K562 (cell line): Measurements from ENCODE around the gene KAZN. TPM values are rescaled to one million over a fixed set of nuclear protein-coding genes. Genes with fewer than 3 reads are reported as not detected.

Experiments used
- ETS2 ChIP-seq: IDR thresholded peaks from 2 replicates; pipeline ENCODE4 v1.6.1; 2016; ENCODE audit warnings: borderline replicate concordance, missing genetic modification characterization, mild to moderate bottlenecking, moderate library complexity, missing compliant biosample characterization; ENCODE audit not compliant: poor library complexity, severe bottlenecking
- FOXP1 ChIP-seq: sonication (generic); formaldehyde crosslinking; IDR thresholded peaks from 2 replicates; pipeline ENCODE4 v1.8.0; 2022; ENCODE audit warnings: mild to moderate bottlenecking, missing genetic modification reagents
- GTF2F1 ChIP-seq: IDR thresholded peaks from 2 replicates; pipeline ENCODE4 v1.6.1; 2011; ENCODE audit warnings: low read depth, low read length, improper control_type of control experiment
- HDAC1 ChIP-seq, 2 experiments: fragments of 450-650 bp; IDR thresholded peaks; 2 replicates each; pipeline ENCODE4 v1.6.1; 2016 to 2017; ENCODE audit warnings: inconsistent platforms in 1 of 2, mild to moderate bottlenecking in 1 of 2, moderate library complexity in 1 of 2
- IRF2 ChIP-seq: sonication (generic); formaldehyde crosslinking; IDR thresholded peaks from 2 replicates; pipeline ENCODE4 v1.8.1; 2022; ENCODE audit warnings: mild to moderate bottlenecking, missing genetic modification reagents
- KLF16 ChIP-seq: IDR thresholded peaks from 2 replicates; pipeline ENCODE4 v1.6.1; 2016; ENCODE audit warnings: antibody characterized with exemption
- MAFK ChIP-seq: IDR thresholded peaks from 2 replicates; pipeline ENCODE4 v1.6.1; 2011; ENCODE audit warnings: low read length, improper control_type of control experiment
- MITF ChIP-seq: IDR thresholded peaks from 2 replicates; pipeline ENCODE4 v1.6.1; 2014; ENCODE audit warnings: antibody characterized with exemption
- MTA2 ChIP-seq: fragments of 450-650 bp; IDR thresholded peaks from 2 replicates; pipeline ENCODE4 v1.6.1; 2016; ENCODE audit warnings: low read depth
- NCOA1 ChIP-seq: fragments of 450-650 bp; IDR thresholded peaks from 2 replicates; pipeline ENCODE4 v1.6.1; 2016; ENCODE audit warnings: low read depth
- NFRKB ChIP-seq: fragments of 450-650 bp; IDR thresholded peaks from 2 replicates; pipeline ENCODE4 v1.6.1; 2016; ENCODE audit warnings: low read depth
- NRF1 ChIP-seq, 2 experiments: fragments of 450-650 bp; IDR thresholded peaks in 1 of 2; conservative IDR thresholded peaks in 1 of 2; 2 replicates each; pipeline ENCODE4 v1.6.1; 2014; ENCODE audit warnings: mild to moderate bottlenecking in 2 of 2
- PHB ChIP-seq: fragments of 250-450 bp; sonication (Bioruptor Pico); IDR thresholded peaks from 2 replicates; pipeline ENCODE4 v1.5.0; 2021
- PHB2 ChIP-seq: fragments of 450-650 bp; IDR thresholded peaks from 2 replicates; pipeline ENCODE4 v1.6.1; 2017; ENCODE audit warnings: low read depth
- POLR3A ChIP-seq: IDR thresholded peaks from 2 replicates; pipeline ENCODE4 v1.6.1; 2011; ENCODE audit warnings: borderline replicate concordance, mild to moderate bottlenecking, moderate library complexity; ENCODE audit not compliant: insufficient read length, insufficient read depth; ENCODE audit errors: extremely low read depth
- PRPF4 ChIP-seq: fragments of 200-400 bp; formaldehyde crosslinking; IDR thresholded peaks from one replicate; pipeline ENCODE4 v1.6.1; 2017; ENCODE audit warnings: low read length, low read depth, mild to moderate bottlenecking; ENCODE audit not compliant: insufficient read depth, poor library complexity, severe bottlenecking
- SMARCB1 ChIP-seq: IDR thresholded peaks from 2 replicates; pipeline ENCODE4 v1.6.1; 2011; ENCODE audit warnings: improper control_type of control experiment, low read depth; ENCODE audit not compliant: insufficient read length
- TCF3 ChIP-seq: sonication (generic); formaldehyde crosslinking; IDR thresholded peaks from 2 replicates; pipeline ENCODE4 v1.4.0; 2020; ENCODE audit warnings: mild to moderate bottlenecking, missing genetic modification reagents
- TCF7L2 ChIP-seq: fragments of 150-350 bp; IDR thresholded peaks from 2 replicates; pipeline ENCODE4 v1.6.1; 2016; ENCODE audit warnings: low read depth, mild to moderate bottlenecking, low read length, moderate library complexity
- TOE1 ChIP-seq, 2 experiments: fragments of 450-650 bp in 1 of 2; sonication (generic) in 1 of 2; formaldehyde crosslinking in 1 of 2; IDR thresholded peaks; 2 replicates each; pipeline versions ENCODE4 v1.7.1 to v1.8.0; 2016 to 2022; ENCODE audit warnings: borderline replicate concordance in 2 of 2, mild to moderate bottlenecking in 2 of 2, antibody characterized with exemption in 1 of 2, inconsistent platforms in 1 of 2, low read depth in 1 of 2, missing genetic modification reagents in 1 of 2, moderate library complexity in 1 of 2
- ZNF143 ChIP-seq: sonication (generic); formaldehyde crosslinking; IDR thresholded peaks from 2 replicates; pipeline ENCODE4 v1.9.0; 2022; ENCODE audit warnings: mild to moderate bottlenecking, missing genetic modification reagents
- ZNF589 ChIP-seq: fragments of 200-800 bp; sonication (Bioruptor generic); IDR thresholded peaks from 2 replicates; pipeline ENCODE4 v1.6.1; 2016; ENCODE audit warnings: low read depth, missing genetic modification characterization, missing compliant biosample characterization
- polyA plus RNA-seq, 8 experiments: library from polyadenylated mRNA; depleted of rRNA in 4 of 8; stranded (reverse) in 5 of 8; unstranded in 3 of 8; fragments of >200 nt; fragmentation: Nextera tagmentation in 2 of 8; fragmentation: Illumina TruSeq in 1 of 8; extraction: Ambion mirVana in 2 of 8; extraction: Trizol in 1 of 8; gene quantifications; 2 replicates each; pipeline versions ENCODE4 v1.2.1 to v1.2.3, GENCODE V29; 2011 to 2014; ENCODE audit warnings: inconsistent platforms in 1 of 8, missing spikeins in 1 of 8
- total RNA-seq, 7 experiments: library from RNA; depleted of rRNA in 6 of 7; stranded (reverse); fragments of >200 nt in 6 of 7; fragmentation: Illumina TruSeq in 2 of 7; extraction: Trizol in 2 of 7; gene quantifications; 2 replicates each; pipeline versions ENCODE4 v1.2.1 to v1.2.3, GENCODE V29; 2011 to 2021; ENCODE audit warnings: low replicate concordance in 1 of 7
- TF ChIP-seq, protein P1 (sequence below), 3 experiments: IDR thresholded peaks in 2 of 3; conservative IDR thresholded peaks in 1 of 3; 2 replicates each; pipeline ENCODE4 v1.5.1; 2011 to 2012; ENCODE audit warnings: low read length in 3 of 3, mild to moderate bottlenecking in 3 of 3, control low read depth in 2 of 3, improper control_type of control experiment in 1 of 3, inconsistent platforms in 1 of 3, low read depth in 1 of 3, mixed read lengths in 1 of 3, moderate library complexity in 1 of 3; ENCODE audit not compliant: insufficient read depth in 2 of 3
- TF ChIP-seq, protein P2 (sequence below): fragments of 250-450 bp; sonication (Bioruptor Pico); IDR thresholded peaks from 2 replicates; pipeline ENCODE4 v1.9.0; 2021; ENCODE audit warnings: mild to moderate bottlenecking
- TF ChIP-seq, protein P3 (sequence below): sonication (generic); formaldehyde crosslinking; IDR thresholded peaks from 2 replicates; pipeline ENCODE4 v1.8.0; 2022; ENCODE audit warnings: missing genetic modification reagents, mild to moderate bottlenecking, borderline replicate concordance

Gene KAZN
- total and polyA plus RNA-seq, 9 of the 15 experiments (the other 6 are each of a cell fraction or from before 2014, with no cell fraction given) = 2.1 to 21.6 (median 5.4) TPM

DNA sequence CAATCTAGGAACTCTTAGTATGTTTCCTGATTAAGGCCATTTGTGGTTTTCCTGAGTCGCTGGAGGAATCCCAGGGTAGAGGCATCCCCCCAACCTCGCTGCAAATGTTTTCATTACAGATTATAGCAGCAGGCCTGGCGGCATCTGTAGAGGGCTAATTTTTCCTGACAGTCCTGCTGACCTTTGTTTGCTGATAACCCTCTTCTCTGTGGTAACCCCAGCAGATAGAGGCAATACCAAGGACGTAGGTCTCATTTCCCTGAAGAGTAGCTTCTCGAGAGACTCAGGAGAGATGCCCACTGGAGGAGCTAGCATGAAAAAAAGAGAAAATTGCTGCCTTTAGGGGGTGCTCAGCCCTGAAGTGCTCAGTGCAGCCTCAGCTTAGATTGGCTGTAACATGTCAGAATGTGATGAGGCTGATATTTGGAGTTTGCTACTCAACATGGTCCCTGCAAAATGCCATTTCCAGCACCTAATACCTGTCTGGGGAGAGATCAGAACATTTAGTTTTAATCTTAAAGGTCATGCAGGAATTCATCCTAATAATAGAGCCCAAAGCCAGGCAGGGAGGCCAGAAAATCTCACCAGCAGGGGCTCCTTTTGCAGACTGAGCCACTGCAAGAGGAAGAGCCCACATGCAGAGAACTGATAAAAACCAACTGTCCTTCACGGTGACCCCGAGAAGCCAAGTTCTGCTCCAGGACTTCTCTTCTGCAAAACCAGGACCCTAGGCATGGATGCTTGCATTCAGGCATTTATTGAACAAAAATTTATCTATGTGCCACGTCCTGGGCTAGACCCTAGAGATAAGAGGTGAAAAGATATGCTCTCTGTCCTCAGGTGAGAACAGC lies 184.5 kb downstream of the KAZN start (continued):
- TF ChIP-seq PHB (CRISPR knock-in tag) (no peak), KLF16 (peak; percentile 70), MTA2 (peak; percentile 63), ETS2 (tag) (no peak), MAFK (no peak), TOE1 (IDR thresholded peaks at IDR 0.05; ENCODE audit: borderline replicate concordance) (peak; percentile 35; the same call in 1 of the 2 replicates), TOE1 (CRISPR knock-in tag; IDR thresholded peaks at IDR 0.05; ENCODE audit: borderline replicate concordance, low read depth) (no peak), FOXP1 (CRISPR knock-in tag) (no peak), ZNF143 (no peak), GTF2F1 (no peak), TCF7L2 (no peak), NCOA1 (peak; percentile 16; the same call in 1 of the 2 replicates), NRF1 (conservative IDR thresholded peaks at IDR 0.05 in 1 of 2, IDR thresholded peaks at IDR 0.05 in 1 of 2) (peak; percentile 25 to 35; a peak in 1 of 4 replicates), PRPF4 (no peak), NFRKB (no peak), MITF (no peak), HDAC1 (IDR thresholded peaks at IDR 0.05) (no peak), POLR3A (no peak), PHB2 (no peak), IRF2 (no peak), ZNF589 (CRISPR knock-in tag) (no peak), SMARCB1 (no peak), TCF3 (CRISPR knock-in tag) (peak; percentile 84)
- TF ChIP-seq, protein P1, sequence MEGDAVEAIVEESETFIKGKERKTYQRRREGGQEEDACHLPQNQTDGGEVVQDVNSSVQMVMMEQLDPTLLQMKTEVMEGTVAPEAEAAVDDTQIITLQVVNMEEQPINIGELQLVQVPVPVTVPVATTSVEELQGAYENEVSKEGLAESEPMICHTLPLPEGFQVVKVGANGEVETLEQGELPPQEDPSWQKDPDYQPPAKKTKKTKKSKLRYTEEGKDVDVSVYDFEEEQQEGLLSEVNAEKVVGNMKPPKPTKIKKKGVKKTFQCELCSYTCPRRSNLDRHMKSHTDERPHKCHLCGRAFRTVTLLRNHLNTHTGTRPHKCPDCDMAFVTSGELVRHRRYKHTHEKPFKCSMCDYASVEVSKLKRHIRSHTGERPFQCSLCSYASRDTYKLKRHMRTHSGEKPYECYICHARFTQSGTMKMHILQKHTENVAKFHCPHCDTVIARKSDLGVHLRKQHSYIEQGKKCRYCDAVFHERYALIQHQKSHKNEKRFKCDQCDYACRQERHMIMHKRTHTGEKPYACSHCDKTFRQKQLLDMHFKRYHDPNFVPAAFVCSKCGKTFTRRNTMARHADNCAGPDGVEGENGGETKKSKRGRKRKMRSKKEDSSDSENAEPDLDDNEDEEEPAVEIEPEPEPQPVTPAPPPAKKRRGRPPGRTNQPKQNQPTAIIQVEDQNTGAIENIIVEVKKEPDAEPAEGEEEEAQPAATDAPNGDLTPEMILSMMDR (IDR thresholded peaks at IDR 0.05 in 2 of 3, conservative IDR thresholded peaks at IDR 0.05 in 1 of 3; ENCODE audit: insufficient read depth in 2 of 3, low read depth in 1 of 3, low read length in 3 of 3) = peak; percentile 52 to 79 (median 63)
- TF ChIP-seq, protein P2, sequence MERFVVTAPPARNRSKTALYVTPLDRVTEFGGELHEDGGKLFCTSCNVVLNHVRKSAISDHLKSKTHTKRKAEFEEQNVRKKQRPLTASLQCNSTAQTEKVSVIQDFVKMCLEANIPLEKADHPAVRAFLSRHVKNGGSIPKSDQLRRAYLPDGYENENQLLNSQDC = no peak
- TF ChIP-seq, protein P3, sequence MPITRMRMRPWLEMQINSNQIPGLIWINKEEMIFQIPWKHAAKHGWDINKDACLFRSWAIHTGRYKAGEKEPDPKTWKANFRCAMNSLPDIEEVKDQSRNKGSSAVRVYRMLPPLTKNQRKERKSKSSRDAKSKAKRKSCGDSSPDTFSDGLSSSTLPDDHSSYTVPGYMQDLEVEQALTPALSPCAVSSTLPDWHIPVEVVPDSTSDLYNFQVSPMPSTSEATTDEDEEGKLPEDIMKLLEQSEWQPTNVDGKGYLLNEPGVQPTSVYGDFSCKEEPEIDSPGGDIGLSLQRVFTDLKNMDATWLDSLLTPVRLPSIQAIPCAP (CRISPR knock-in tag) = no peak
